ENCODE data around the gene ZFYVE28.

The ZFYVE28 gene

GRCh38 chr4:2368746-2369437 lies 49.6 kb downstream of the ZFYVE28 start:
- DNase-seq (ENCODE audit: low read depth in 1 of 2, low spot score in 1 of 2) = no peak

- DNase-seq (ENCODE audit: low read depth in 1 of 2, low spot score in 1 of 2) = no peak
These were observed 50.8 kb downstream of the ZFYVE28 start for GRCh38 chr4:2367626-2368025.

GRCh38 chr4:2366252-2367192 lies 51.9 kb downstream of the ZFYVE28 start:
- no peak for DNase-seq (ENCODE audit: low read depth in 1 of 2, low spot score in 1 of 2)

GRCh38 chr4:2365913-2366210 lies 52.6 kb downstream of the ZFYVE28 start:
- no peak for DNase-seq (ENCODE audit: low read depth in 1 of 2, low spot score in 1 of 2)

- no peak for DNase-seq (ENCODE audit: low read depth in 1 of 2, low spot score in 1 of 2)
These were observed 53.2 kb downstream of the ZFYVE28 start for GRCh38 chr4:2365054-2365912.

- DNase-seq (ENCODE audit: low read depth in 1 of 2, low spot score in 1 of 2) = peak; percentile 33 to 40
These were observed 53.8 kb downstream of the ZFYVE28 start for GRCh38 chr4:2364654-2365053.

GRCh38 chr4:2363951-2364653 lies 54.3 kb downstream of the ZFYVE28 start:
- no peak for DNase-seq (ENCODE audit: low read depth in 1 of 2, low spot score in 1 of 2)

GRCh38 chr4:2363056-2363721 lies 55.3 kb downstream of the ZFYVE28 start:
- DNase-seq (ENCODE audit: low read depth in 1 of 2, low spot score in 1 of 2) = no peak

- no peak for DNase-seq (ENCODE audit: low read depth in 1 of 2, low spot score in 1 of 2)
These were observed 56.0 kb downstream of the ZFYVE28 start for GRCh38 chr4:2362266-2363055.

GRCh38 chr4:2361366-2362265 lies 56.8 kb downstream of the ZFYVE28 start:
- no peak for DNase-seq (ENCODE audit: low read depth in 1 of 2, low spot score in 1 of 2)

- DNase-seq (ENCODE audit: low read depth in 1 of 2, low spot score in 1 of 2) = no peak
These were observed 58.1 kb downstream of the ZFYVE28 start for GRCh38 chr4:2360396-2360730.

- no peak for DNase-seq (ENCODE audit: low read depth in 1 of 2, low spot score in 1 of 2)
These were observed 58.7 kb downstream of the ZFYVE28 start for GRCh38 chr4:2359591-2360395.

GRCh38 chr4:2357821-2358745 lies 60.4 kb downstream of the ZFYVE28 start:
- no peak for DNase-seq (ENCODE audit: low read depth in 1 of 2, low spot score in 1 of 2)

GRCh38 chr4:2356123-2357069 lies 62.0 kb downstream of the ZFYVE28 start:
- DNase-seq (ENCODE audit: low read depth in 1 of 2, low spot score in 1 of 2) = no peak

- no peak for DNase-seq (ENCODE audit: low read depth in 1 of 2, low spot score in 1 of 2)
These were observed 63.7 kb downstream of the ZFYVE28 start for GRCh38 chr4:2354760-2355159.

GRCh38 chr4:2354118-2354517 lies 64.3 kb downstream of the ZFYVE28 start:
- DNase-seq (ENCODE audit: low read depth in 1 of 2, low spot score in 1 of 2) = no peak

Data from stimulated activated CD4-positive, alpha-beta T cell treated with anti-CD3 and anti-CD28 coated beads, Interleukin-15, amount 100 ng/mL, for 1 hour (primary cell).